ENCODE data around the gene DBN1. TPM values are rescaled to one million over a fixed set of nuclear protein-coding genes. Genes with fewer than 3 reads are reported as not detected.

The DBN1 gene
- total RNA-seq, 4 donors from 2014 or later: 89.8 to 139 (median 111) TPM

DNA sequence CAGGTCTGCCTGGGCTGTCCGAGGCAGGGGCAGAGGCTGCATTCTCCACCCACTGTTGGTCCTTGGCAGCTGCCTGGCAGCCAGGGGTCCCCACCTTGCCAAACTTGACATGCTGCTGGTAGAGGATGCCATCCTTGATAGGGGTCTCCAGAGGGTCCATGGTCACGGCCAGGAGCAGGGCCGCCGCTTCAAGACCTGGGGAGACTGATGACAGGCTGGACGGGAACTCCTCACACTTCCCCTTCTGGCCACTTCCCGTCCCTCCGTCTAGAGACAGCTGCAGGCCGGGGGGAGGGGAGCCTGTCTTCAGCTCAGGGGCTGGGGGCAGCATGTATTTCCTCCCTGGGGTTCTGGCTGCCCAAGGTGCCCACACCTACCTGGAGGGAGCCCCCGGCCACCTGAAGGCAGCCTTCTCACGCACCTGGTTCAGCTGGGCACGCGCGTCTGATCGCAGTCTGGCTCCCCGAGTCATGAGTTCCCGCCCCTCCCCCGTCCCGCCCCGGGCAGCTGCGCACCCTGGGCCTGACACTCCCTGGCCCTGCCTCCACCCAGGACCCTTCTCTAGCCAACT lies 36.0 kb upstream of the DBN1 start, which contains the start of gene DOK3:
Gene DOK3, minus strand, starts transcription at position 446 of the 571 bp plus-strand sequence. Its CDS starts 286 bp downstream, at position 160.
- H3K27ac ChIP-seq: peak within 1 kb of the TSS in 3 of 4 donors; percentile 63 to 71 (median 68)
- H3K36me3 ChIP-seq: peaks cover 2 to 58% (median 13%) of the 10 kb centered on the region in 3 donors
- 40 to 45% methylated on average over 13 to 14 of the region's 20 CpGs for WGBS, 2 donors
- TF ChIP-seq, protein P1, sequence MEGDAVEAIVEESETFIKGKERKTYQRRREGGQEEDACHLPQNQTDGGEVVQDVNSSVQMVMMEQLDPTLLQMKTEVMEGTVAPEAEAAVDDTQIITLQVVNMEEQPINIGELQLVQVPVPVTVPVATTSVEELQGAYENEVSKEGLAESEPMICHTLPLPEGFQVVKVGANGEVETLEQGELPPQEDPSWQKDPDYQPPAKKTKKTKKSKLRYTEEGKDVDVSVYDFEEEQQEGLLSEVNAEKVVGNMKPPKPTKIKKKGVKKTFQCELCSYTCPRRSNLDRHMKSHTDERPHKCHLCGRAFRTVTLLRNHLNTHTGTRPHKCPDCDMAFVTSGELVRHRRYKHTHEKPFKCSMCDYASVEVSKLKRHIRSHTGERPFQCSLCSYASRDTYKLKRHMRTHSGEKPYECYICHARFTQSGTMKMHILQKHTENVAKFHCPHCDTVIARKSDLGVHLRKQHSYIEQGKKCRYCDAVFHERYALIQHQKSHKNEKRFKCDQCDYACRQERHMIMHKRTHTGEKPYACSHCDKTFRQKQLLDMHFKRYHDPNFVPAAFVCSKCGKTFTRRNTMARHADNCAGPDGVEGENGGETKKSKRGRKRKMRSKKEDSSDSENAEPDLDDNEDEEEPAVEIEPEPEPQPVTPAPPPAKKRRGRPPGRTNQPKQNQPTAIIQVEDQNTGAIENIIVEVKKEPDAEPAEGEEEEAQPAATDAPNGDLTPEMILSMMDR (IDR thresholded peaks at IDR 0.05): no peak
- peaks cover 0 to 18% (median 2%) of the 10 kb centered on the region in 4 donors for H3K4me1 ChIP-seq
- no peaks in the 10 kb centered on the region for H3K9me3 ChIP-seq
- no peaks in the 10 kb centered on the region for H3K27me3 ChIP-seq
- peak within 1 kb of the TSS; percentile 20 to 45 (median 30) for H3K4me3 ChIP-seq
- DNase-seq (ENCODE audit: low spot score in 2 of 2): no peak

DNA sequence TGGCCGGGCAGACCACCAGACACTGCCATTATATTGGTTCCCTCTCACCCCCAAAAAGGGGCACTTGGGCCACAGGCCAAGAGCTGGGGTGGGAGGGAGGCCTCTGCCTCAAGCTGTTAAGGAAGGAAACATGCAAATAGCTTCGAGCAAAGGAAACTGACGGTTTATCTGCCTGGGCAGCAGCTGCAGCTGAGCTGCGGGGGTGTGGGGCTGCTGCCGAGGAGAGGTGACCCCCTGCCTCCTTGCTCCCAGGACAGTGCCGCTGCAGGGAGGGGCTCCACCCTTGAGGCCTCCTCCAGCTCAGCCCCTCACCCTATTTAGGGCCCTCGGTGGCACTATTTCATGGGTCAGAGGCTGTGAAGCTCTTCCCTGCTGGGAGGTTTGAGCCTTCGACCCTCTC lies 35.4 kb upstream of the DBN1 start:
- 49 to 59% methylated on average over 8 of the region's 8 CpGs for WGBS, 2 donors
- TF ChIP-seq POLR2A (IDR thresholded peaks at IDR 0.05) (no peak), EP300 (IDR thresholded peaks at IDR 0.05) (no peak)
- TF ChIP-seq, protein P1 (IDR thresholded peaks at IDR 0.05): no peak
- Histone ChIP-seq H3K9me3 (no peaks in the 10 kb centered on the region), H3K27me3 (no peaks in the 10 kb centered on the region), H3K36me3 (peaks cover 3 to 58% (median 13%) of the 10 kb centered on the region in 3 donors), H3K4me1 (peaks cover 0 to 16% (median 2%) of the 10 kb centered on the region in 4 donors), H3K27ac (peak overlapping the region in 3 of 4 donors; percentile 63 to 71 (median 68)), H3K4me3 (peak overlapping the region; percentile 20 to 45 (median 30))
- DNase-seq (ENCODE audit: low spot score in 2 of 2): no peak

DNA sequence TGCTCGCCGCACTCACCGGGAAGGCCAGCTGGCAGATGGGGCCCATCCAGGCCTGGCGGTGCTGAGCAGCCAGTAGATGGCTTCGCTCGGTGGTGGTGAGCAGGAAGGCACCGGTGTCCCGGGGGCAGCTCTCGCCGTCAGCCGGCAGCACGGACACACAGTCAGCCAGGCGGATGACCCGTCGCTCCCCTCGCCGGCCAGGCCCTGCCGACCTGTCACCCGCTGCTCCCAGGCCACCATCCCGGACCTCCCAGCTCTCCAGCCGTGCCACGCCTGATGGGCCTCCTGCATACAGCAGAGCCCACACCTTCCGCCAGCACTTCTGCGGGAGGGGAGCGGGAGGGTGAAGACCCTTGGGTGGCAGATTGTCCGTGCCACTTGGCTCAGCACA lies 34.8 kb upstream of the DBN1 start:
- Histone ChIP-seq H3K9me3 (no peaks in the 10 kb centered on the region), H3K4me1 (peaks cover 0 to 16% (median 2%) of the 10 kb centered on the region in 4 donors), H3K4me3 (peak overlapping the region in 3 of 4 donors; percentile 22 to 45 (median 37)), H3K27ac (peak overlapping the region in 1 of 4 donors; percentile 71), H3K36me3 (peaks cover 2 to 54% (median 13%) of the 10 kb centered on the region in 3 donors), H3K27me3 (no peaks in the 10 kb centered on the region)
- TF ChIP-seq, protein P1 (IDR thresholded peaks at IDR 0.05): no peak
- no peak for TF ChIP-seq POLR2A (IDR thresholded peaks at IDR 0.05)
- TF ChIP-seq EP300 (IDR thresholded peaks at IDR 0.05): no peak
- WGBS, 2 donors: 85 to 87% methylated on average over 7 to 22 of the region's 26 CpGs
- DNase-seq (ENCODE audit: low spot score in 2 of 2): no peak

DNA sequence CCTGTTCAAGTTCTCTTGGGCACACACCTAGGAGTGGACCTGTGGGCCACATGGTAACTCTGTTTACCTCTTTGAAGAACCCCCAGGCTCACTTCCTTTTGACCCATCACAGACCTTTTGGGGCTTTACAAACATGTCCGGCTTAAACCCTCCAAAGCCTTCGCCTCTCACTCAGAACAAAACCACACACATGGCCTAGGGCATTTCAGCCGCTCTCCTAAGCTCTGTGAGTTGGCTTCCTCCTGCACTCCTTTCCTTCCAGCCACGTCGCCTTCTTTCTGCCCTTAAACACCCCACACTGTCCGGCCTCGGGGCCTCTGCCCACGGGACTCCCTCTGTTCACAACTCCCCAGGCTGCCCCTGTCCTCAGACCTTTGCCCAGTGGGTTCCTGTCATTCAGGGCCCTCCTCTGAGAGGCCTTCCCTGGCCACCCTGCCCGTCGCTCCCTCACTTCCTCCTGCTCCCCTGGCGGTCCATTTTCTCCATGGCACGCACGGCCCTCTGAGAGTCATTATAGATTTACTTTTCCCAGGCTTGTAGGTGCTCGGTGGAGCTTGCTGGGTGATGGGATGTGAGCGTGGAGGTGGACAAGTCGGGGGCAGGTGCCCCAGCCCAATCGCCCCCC lies 34.3 kb upstream of the DBN1 start:
- Histone ChIP-seq H3K9me3 (no peaks in the 10 kb centered on the region), H3K27me3 (no peaks in the 10 kb centered on the region), H3K36me3 (peaks cover 2 to 49% (median 9%) of the 10 kb centered on the region in 3 donors), H3K4me1 (peaks cover 0 to 19% (median 2%) of the 10 kb centered on the region in 4 donors), H3K27ac (no peak overlapping the region), H3K4me3 (peak overlapping the region in 1 of 4 donors; percentile 45)
- 74 to 79% methylated on average over 17 of the region's 17 CpGs for WGBS, 2 donors
- no peak for TF ChIP-seq EP300 (IDR thresholded peaks at IDR 0.05)
- no peak for TF ChIP-seq POLR2A (IDR thresholded peaks at IDR 0.05)
- TF ChIP-seq, protein P1 (IDR thresholded peaks at IDR 0.05): no peak
- DNase-seq (ENCODE audit: low spot score in 2 of 2): no peak

- no peak for DNase-seq (ENCODE audit: low spot score in 2 of 2)
- TF ChIP-seq, protein P1 (IDR thresholded peaks at IDR 0.05): no peak
- TF ChIP-seq POLR2A (IDR thresholded peaks at IDR 0.05): no peak
- no peak for TF ChIP-seq EP300 (IDR thresholded peaks at IDR 0.05)
- H3K27ac ChIP-seq: no peak overlapping the region
- H3K9me3 ChIP-seq: no peaks in the 10 kb centered on the region
- WGBS, 2 donors: 81 to 84% methylated on average over 9 of the region's 9 CpGs
- no peak overlapping the region for H3K4me3 ChIP-seq
- H3K4me1 ChIP-seq: peaks cover 0 to 24% (median 2%) of the 10 kb centered on the region in 4 donors
- H3K27me3 ChIP-seq: no peaks in the 10 kb centered on the region
- peaks cover 2 to 43% (median 7%) of the 10 kb centered on the region in 3 donors for H3K36me3 ChIP-seq
Measured at GRCh38 chr5:177507165-177507564, 33.7 kb upstream of the DBN1 start.

Data from tibial nerve (tissue), 4 donors.